ENCODE measurements around the gene CER1.

Gene CER1

DNA sequence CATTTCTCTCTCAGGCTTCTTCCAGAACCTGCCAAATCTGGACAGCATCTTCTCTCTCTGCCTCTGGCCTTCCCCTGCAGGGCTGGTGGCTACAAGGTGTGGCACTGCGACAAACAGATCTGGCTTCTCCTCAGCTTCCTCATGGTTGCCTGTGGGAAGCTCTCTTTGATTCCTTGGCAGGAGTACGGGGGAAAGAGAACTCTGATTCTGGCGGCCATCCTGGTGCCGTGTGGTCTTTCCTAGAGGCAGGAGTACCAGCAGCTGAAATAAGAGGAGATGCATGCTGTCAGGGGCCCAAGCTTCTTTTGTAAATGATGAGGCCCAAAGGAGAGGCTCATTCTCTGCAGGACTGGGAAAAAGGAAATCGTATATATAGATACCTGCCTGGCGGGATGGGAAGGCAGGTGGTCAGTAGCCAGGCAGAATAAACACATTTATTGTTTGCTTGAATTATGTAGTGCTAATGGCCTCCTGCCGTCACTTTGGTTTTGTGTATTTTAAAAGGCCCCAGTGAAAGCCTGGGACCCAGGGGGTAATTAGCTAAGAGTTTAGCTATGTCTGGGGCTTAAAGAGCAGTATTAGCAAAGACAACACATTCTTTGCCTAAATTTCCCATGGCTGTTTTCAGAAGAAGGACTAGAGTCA, at the start of gene CER1:
TSS of gene CER1 (minus strand) at position 343 of the 645 bp plus-strand sequence. CDS start at position 282, 61 bp downstream.
- no peak within 1 kb of the TSS for H3K4me3 ChIP-seq (ENCODE audit: low read length)
- no peak for TF ChIP-seq ZNF274 (IDR thresholded peaks at IDR 0.05; ENCODE audit: low read depth, low read length)

- H3K4me3 ChIP-seq (ENCODE audit: low read length) = no peak overlapping the region
- no peak for TF ChIP-seq ZNF274 (IDR thresholded peaks at IDR 0.05; ENCODE audit: low read depth, low read length)
These were observed 48.1 kb upstream of the CER1 start for GRCh38 chr9:14770592-14770991.

DNA sequence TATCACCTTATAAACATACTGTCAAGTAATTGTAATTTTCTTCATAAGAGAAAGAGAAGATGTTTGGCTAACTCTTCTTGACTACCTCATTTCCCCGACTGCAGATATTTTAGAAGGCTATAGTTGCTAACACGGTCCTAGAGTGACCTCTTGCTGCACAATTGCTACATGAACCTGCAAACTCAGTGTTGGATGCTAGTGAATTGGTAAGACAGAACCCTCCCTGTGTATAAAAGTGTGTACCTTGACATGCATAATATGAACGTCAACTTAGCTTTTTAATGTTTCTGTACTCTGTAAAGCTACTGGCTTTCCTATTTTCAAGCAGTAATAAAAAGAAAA, 46.7 kb upstream of the CER1 start:
- H3K4me3 ChIP-seq (ENCODE audit: low read length) = no peak overlapping the region
- TF ChIP-seq ZNF274 (IDR thresholded peaks at IDR 0.05; ENCODE audit: low read depth, low read length) = no peak

DNA sequence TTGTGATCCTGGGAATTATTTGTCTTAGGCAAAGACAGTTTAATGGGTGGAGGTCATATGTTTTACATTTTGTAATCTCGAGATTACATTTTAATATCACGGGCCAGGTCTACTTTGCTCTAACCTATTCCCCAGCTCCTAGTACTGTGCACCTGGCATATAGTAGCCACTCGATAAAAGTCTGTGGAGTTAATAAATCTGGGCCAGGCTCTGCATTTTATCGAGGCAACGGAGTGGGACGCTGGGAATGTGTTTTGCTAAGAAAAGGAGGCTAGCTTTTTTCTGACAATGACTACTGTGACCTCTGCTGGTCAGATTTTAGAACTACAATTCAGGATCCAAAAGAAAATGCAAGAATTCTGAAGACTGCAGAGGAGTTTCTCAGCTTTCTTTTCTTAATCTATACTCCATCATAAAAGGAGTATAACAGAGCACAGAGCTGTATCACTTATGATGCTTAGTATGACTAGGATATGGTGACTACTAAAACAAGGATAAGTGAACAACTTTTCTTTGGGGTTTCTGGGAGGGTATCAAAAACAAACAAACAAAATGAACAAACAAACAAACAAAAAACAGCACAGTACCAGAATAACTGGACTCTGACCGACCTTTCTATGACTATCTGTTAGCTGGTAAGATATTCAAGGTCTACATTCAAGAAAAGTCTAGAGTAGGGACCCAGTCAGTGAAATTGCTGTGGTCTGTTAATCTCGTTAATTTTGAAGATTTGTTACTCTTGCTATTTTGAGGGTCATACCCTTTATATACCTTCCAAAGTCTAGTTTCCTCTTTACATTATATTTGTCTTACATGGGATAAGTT, 46.1 kb upstream of the CER1 start:
- TF ChIP-seq ZNF274 (IDR thresholded peaks at IDR 0.05; ENCODE audit: low read depth, low read length) = no peak
- H3K4me3 ChIP-seq (ENCODE audit: low read length) = no peak overlapping the region

- no peak overlapping the region for H3K4me3 ChIP-seq (ENCODE audit: low read length)
- TF ChIP-seq ZNF274 (IDR thresholded peaks at IDR 0.05; ENCODE audit: low read depth, low read length) = no peak
These were observed 43.8 kb upstream of the CER1 start for GRCh38 chr9:14766299-14766698.

DNA sequence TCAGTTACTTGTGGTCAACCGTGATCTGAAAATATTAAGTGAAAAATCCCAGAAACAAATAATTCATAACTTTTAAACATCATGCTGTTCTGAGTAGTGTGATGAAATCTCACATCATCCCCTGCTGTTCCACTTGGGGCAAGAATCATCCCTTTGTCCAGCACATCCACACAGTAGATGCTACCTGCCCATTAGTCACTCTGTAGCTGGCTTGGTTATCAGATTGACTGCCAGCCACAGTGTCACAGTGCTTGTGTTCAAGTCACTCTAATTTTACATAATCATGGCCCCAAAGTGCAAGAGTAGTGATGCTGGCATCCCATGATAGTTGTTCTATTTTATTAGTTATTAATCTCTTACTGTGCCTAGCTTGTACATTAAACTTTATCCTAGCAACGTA, 39.1 kb upstream of the CER1 start:
- TF ChIP-seq ZNF274 (IDR thresholded peaks at IDR 0.05; ENCODE audit: low read depth, low read length) = no peak
- H3K4me3 ChIP-seq (ENCODE audit: low read length) = no peak overlapping the region

DNA sequence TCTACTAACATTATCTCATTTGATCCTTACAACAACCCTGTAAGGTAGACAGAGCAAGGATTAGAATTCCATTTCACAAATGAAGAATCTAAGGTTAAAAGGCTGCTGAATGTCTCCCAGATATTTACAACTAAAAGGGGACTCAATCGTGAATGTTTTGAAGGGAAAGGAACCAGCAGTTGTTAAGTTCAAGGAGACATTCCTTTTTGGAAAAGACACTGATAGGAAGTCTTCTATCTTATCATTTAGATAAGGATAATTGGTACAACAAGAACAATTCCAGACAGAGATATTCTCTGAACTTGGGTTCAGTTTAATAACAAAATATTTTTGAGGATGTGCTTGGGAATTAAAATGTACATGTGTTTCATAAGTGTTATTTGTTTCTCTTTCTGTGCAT, 37.5 kb upstream of the CER1 start:
- no peak for TF ChIP-seq ZNF274 (IDR thresholded peaks at IDR 0.05; ENCODE audit: low read depth, low read length)
- H3K4me3 ChIP-seq (ENCODE audit: low read length) = no peak overlapping the region

- H3K4me3 ChIP-seq (ENCODE audit: low read length) = no peak overlapping the region
- no peak for TF ChIP-seq ZNF274 (IDR thresholded peaks at IDR 0.05; ENCODE audit: low read depth, low read length)
These were observed 33.8 kb upstream of the CER1 start for GRCh38 chr9:14756291-14756690.

GRCh38 chr9:14752871-14753270, 30.3 kb upstream of the CER1 start:
- H3K4me3 ChIP-seq (ENCODE audit: low read length) = no peak overlapping the region
- no peak for TF ChIP-seq ZNF274 (IDR thresholded peaks at IDR 0.05; ENCODE audit: low read depth, low read length)

GRCh38 chr9:14752271-14752670, 29.7 kb upstream of the CER1 start:
- H3K4me3 ChIP-seq (ENCODE audit: low read length) = no peak overlapping the region
- TF ChIP-seq ZNF274 (IDR thresholded peaks at IDR 0.05; ENCODE audit: low read depth, low read length) = no peak

DNA sequence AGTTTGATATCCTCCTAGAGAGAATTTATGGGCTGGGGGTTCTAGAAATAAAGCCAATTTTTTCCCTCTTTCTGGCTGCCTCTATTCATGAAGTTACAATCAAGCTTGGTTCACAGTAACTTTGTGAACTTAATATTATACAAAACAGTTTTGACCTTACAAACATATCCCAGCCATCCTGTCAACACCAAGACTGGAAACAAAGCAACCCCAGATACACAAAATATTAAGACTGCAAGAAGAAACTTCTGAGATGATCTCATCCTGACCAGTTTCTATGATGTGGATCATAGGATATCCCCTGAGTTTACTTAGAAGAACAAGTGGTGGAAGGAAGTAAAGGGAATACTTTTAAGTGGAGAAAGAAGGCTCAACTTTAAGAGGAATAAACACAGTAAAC, 28.3 kb upstream of the CER1 start:
- TF ChIP-seq ZNF274 (IDR thresholded peaks at IDR 0.05; ENCODE audit: low read depth, low read length) = no peak
- H3K4me3 ChIP-seq (ENCODE audit: low read length) = no peak overlapping the region

DNA sequence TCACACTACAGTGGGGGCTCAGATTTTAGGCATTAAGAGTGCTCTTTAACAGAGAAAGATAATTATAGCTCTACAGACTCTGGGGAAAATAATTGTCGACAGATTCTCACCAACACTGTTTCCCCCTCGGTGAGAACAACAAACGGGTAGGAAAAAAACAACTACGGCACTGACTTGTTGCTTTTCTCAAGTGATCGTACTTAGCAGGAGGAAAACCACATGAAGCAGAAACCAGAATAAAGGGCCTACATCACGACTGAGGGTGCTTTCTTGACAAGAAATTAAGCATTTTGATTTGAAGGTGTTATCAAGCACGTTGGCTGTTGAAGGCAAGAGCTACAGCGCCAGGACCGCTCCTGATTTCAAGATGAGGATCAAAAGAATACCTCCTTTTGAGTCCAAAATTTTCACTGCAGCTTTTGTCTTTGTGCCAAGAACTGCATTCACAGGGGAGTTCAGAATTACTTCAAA, 27.2 kb upstream of the CER1 start:
- TF ChIP-seq ZNF274 (IDR thresholded peaks at IDR 0.05; ENCODE audit: low read depth, low read length) = no peak
- no peak overlapping the region for H3K4me3 ChIP-seq (ENCODE audit: low read length)

- no peak overlapping the region for H3K4me3 ChIP-seq (ENCODE audit: low read length)
- TF ChIP-seq ZNF274 (IDR thresholded peaks at IDR 0.05; ENCODE audit: low read depth, low read length) = no peak
These were observed 25.8 kb upstream of the CER1 start for GRCh38 chr9:14748373-14748772.

DNA sequence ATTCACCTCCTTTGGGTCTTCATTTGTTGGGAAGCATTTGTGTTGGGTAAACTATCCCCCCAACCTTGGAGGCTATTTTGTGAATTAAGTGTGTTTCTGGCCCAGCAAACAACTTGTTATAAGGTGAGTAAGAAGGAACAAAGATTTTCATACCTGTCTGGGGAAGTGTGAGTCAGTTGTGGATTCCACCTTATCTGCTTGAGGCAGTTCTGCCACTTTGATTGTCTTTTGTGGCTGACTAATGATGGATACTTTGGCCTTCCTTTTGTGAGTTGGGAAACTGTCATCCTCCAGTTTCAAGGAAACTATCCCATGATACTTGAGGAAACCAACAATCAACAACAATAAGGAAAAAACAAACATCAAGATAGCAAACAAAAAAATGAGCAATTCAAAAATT, 24.6 kb upstream of the CER1 start:
- H3K4me3 ChIP-seq (ENCODE audit: low read length) = no peak overlapping the region
- no peak for TF ChIP-seq ZNF274 (IDR thresholded peaks at IDR 0.05; ENCODE audit: low read depth, low read length)

DNA sequence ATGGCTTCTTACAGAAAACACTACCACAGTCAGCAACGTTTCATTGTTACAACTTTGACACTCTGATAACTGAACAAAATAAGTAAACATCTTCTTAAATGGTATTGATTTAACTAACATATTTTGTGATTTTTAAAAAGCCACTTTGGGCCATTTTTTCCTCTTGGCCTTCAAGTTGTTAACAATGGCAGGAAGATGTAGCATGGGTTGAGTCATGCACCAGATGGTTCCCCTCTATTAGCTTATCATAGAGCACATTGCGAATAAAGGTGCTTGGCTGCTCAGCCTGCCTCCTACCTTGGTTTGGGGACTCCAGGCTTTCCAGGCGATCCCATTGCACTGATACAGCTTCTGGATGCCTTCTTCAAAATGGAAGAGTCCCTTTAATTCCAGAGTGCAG, 24.1 kb upstream of the CER1 start:
- H3K4me3 ChIP-seq (ENCODE audit: low read length) = no peak overlapping the region
- TF ChIP-seq ZNF274 (IDR thresholded peaks at IDR 0.05; ENCODE audit: low read depth, low read length) = no peak

Measured in GM08714 (cell line).